HL-60 (cell line): Measurements from ENCODE around the gene MPV17L.
"Not testable (repeated sequence)": the region's sequence is repeated elsewhere in the genome, so short reads cannot be mapped to it uniquely, and the experiment has no call there.

ENCODE experiments used
- DNase-seq, 2 experiments: peaks; one replicate each; pipeline ENCODE4 v3.0.0-alpha.2; 2010 to 2020; ENCODE audit warnings: low read depth in 1 of 2, low spot score in 1 of 2
- H3K27ac ChIP-seq: fragments of 250-450 bp; sonication (Bioruptor Pico); replicated peaks from 2 replicates; pipeline ENCODE4 v1.5.1; 2020; ENCODE audit warnings: mild to moderate bottlenecking, moderate library complexity
- H3K27me3 ChIP-seq: fragments of 250-450 bp; sonication (Bioruptor Pico); 2 replicates; pipeline ENCODE4 v1.5.1; 2021; ENCODE audit warnings: mild to moderate bottlenecking, moderate library complexity; ENCODE audit not compliant: insufficient read depth, poor library complexity, severe bottlenecking
- H3K4me3 ChIP-seq: replicated peaks from 2 replicates; pipeline ENCODE4 v1.5.1; 2011; ENCODE audit warnings: mild to moderate bottlenecking, control low read depth, low read length; ENCODE audit not compliant: insufficient read depth
- GABPA ChIP-seq: IDR thresholded peaks from 2 replicates; pipeline ENCODE4 v1.6.1; 2012; ENCODE audit warnings: low read depth
- POLR2AphosphoS5 ChIP-seq: IDR thresholded peaks from 2 replicates; pipeline ENCODE4 v1.6.1; 2012; ENCODE audit warnings: low read depth
- REST ChIP-seq: IDR thresholded peaks from 2 replicates; pipeline ENCODE4 v1.6.1; 2012; ENCODE audit warnings: low read depth; ENCODE audit not compliant: insufficient replicate concordance
- SPI1 ChIP-seq: IDR thresholded peaks from 2 replicates; pipeline ENCODE4 v1.6.1; 2012; ENCODE audit warnings: low read depth, mild to moderate bottlenecking, borderline replicate concordance
- TF ChIP-seq, protein P1 (sequence below): IDR thresholded peaks from one replicate; pipeline ENCODE4 v1.5.1; 2011; ENCODE audit warnings: low read length, control low read depth, inconsistent platforms; ENCODE audit not compliant: insufficient read depth

Gene MPV17L

DNA sequence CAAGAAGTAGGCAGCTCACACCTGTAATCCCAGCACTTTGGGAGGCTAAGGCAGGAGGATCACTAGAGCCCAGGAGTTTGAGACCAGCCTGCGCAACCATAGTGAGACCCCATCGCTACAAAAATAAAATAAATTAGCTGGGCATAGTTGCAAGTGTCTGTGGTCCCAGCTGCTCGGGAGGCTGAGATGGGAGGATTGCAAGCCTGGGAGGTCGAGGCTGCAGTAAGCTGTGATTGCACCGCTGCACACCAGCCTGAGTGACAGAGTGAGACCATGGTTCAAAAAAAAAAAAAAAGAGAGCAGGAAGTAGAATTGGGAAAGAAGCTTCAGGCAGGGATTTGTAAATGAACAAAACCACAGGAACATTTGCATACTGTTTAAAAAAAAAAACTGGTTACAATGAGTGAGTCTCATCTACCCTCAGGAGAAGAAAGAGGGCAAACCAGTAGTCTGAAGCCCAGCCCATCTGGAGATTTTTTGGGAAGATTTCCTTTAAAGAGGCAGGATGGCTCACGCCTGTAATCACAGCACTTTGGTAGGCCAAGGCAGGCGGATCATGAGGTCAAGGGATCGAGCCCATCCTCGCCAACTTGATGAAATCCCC is 7.9 kb downstream of the MPV17L start:
- H3K27ac ChIP-seq, result no peak overlapping the region
- H3K27me3 ChIP-seq, result no peaks in the 10 kb centered on the region
- no peak for DNase-seq
- TF ChIP-seq GABPA (no peak), SPI1 (no peak), REST (no peak), POLR2AphosphoS5 (no peak)
- TF ChIP-seq, protein P1, sequence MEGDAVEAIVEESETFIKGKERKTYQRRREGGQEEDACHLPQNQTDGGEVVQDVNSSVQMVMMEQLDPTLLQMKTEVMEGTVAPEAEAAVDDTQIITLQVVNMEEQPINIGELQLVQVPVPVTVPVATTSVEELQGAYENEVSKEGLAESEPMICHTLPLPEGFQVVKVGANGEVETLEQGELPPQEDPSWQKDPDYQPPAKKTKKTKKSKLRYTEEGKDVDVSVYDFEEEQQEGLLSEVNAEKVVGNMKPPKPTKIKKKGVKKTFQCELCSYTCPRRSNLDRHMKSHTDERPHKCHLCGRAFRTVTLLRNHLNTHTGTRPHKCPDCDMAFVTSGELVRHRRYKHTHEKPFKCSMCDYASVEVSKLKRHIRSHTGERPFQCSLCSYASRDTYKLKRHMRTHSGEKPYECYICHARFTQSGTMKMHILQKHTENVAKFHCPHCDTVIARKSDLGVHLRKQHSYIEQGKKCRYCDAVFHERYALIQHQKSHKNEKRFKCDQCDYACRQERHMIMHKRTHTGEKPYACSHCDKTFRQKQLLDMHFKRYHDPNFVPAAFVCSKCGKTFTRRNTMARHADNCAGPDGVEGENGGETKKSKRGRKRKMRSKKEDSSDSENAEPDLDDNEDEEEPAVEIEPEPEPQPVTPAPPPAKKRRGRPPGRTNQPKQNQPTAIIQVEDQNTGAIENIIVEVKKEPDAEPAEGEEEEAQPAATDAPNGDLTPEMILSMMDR, result no peak
- H3K4me3 ChIP-seq, result no peak overlapping the region

DNA sequence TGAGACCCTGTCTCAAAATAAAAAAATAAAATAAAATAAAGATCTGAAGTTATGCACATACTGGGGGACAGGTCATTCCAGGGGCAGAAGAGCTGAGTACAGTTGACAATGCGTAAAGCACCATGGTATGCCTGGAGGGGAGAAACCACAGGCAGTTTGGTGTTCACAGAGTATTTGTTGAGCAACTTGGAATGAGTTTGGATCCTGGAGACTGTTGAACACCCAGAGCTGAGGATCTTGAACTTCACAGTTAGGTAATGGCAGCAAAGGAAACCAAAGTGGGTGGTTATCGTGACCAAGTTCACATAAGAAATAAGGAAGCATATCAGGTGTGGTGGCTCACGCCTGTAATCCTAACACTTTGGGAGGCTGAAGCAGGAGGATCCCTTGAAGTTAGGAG is 8.5 kb downstream of the MPV17L start:
- not testable (repeated sequence) for H3K4me3 ChIP-seq, H3K27ac ChIP-seq, H3K27me3 ChIP-seq, DNase-seq

DNA sequence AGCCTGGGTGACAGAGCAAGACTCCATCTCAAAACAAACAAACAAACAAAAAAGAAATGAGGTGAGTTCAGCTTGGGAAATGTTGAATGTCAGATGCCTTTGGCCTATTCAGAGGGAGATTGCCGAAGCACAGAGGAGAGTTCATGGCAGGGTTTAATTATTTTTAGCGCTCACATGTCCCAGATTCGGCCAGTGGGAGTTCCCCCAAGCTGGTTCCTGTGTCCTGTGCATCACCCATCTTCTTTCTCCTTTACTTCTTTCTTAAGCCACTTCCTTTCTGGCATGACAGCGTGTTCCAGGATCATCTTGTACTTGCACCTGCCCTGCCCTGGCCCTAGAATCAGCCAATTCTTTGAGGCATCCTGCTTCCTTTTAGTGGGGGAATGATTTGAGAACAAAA is 9.2 kb downstream of the MPV17L start:
- TF ChIP-seq, protein P1, result no peak
- TF ChIP-seq POLR2AphosphoS5 (no peak), SPI1 (no peak), REST (no peak), GABPA (no peak)
- no peak for DNase-seq
- no peak overlapping the region for H3K27ac ChIP-seq
- H3K27me3 ChIP-seq, result no peaks in the 10 kb centered on the region
- no peak overlapping the region for H3K4me3 ChIP-seq

DNA sequence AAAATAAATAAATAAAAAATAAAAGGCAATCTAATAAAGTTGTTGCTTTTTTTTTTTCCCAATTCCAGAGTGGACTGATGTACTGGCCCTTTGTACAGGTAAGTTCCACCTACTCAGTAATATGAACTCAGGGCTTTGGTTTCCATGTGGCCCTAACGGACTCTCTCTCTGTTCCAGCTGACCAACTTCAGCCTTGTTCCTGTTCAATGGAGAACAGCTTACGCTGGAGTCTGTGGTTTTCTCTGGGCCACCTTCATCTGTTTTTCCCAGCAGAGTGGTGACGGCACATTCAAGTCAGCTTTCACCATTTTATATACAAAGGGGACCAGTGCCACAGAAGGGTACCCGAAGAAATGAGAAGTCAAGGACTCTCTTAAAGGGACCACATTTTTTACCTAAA is 12.2 kb downstream of the MPV17L start:
- not testable (repeated sequence) for DNase-seq

GRCh38 chr16:15409476-15409875 is 13.9 kb downstream of the MPV17L start:
- not testable (repeated sequence) for DNase-seq, H3K4me3 ChIP-seq, H3K27me3 ChIP-seq, H3K27ac ChIP-seq

More for the DNA sequence above, 12.2 kb downstream of the MPV17L start:
- H3K4me3 ChIP-seq, H3K27ac ChIP-seq, H3K27me3 ChIP-seq: not testable (repeated sequence)
